ENCODE results near the gene TIMM50.

TIMM50 gene

GRCh38 chr19:39438270-39438934 is 42.2 kb upstream of the TIMM50 start:
- no peak for TF ChIP-seq CTCF (IDR thresholded peaks at IDR 0.05)

- no peak for TF ChIP-seq CTCF (IDR thresholded peaks at IDR 0.05)
These were observed 35.9 kb upstream of the TIMM50 start for GRCh38 chr19:39444598-39445195.

DNA sequence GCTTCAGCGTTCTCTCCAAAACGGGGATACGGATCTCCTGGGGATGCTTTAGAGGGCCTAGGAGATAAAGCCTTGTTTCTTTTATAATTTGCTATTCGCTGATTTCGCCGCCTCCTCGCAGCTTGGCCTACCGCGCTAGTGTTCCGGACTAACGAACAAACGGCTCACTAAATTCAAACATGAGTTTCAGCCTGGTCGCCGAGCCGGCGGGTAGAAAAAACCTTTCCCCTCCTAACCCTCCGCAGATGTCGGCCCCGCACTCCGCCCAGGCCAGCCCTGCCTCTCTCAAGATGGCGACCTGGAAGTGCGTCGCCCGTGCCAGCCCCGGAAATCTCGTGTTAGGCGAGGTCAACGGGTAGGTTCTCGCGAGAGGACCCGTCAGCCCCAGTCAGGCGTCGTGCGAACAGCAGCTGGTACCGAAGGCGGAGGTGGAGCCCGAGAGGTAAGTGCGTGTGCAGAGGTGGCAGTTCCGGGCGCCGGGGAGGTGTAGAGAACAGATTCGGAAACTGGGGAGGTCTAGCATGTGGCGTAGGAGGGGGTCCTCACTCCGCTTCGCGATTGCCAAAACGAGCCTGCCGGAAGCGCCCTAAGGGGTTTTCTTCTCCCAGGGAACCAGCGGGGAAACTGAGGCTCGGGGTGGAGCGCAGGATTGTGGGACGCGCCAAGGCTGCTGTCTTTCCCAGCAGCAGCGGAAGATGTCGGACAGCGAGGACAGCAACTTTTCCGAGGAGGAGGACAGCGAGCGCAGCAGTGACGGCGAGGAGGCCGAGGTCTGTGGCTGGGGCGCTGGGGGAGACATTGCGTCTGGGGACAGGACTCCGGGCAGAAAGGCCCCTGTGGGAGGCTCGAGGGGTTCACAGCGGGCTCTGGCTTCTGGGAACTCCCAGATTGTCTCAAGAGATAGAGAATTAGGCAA is 35.2 kb upstream of the TIMM50 start, which contains the start of gene SUPT5H:
Gene SUPT5H (plus strand): TSS at position 387 of the 916 bp plus-strand sequence. CDS start 309 bp downstream, at position 696.
- TF ChIP-seq CTCF (IDR thresholded peaks at IDR 0.05) = no peak

DNA sequence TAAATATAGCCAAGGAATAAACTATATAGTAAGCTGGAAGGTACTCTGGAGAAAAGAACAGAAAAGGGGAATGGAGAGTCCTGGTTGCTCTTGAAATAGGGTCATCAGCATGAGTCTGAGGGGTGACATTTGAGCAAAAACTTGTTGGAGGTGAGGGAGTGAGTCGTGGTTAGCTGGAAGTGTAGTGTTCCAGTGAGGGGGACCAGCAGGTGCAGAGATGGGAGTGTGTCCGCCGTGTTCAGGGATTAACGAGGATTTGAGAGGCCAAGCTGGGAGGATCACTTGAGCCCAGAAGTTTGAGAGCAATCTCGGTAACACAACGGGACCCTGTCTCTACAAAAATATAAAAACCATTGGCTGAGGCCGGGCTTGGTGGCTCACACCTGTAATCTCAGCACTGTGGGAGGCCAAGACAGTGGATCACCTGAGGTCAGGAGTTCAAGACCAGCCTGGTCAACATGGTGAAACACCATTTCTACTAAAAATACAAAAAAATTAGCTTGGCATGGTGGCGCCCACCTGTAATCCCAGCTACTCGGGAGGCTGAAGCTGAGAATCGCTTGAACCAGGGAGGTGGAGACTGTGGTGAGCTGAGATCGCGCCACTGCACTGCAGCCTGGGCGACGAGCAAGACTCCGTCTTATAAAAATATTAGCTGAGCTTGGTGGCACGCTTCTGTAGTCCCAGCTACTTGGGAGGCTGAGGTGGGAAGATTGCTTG is 34.1 kb upstream of the TIMM50 start:
- TF ChIP-seq CTCF (IDR thresholded peaks at IDR 0.05) = no peak

DNA sequence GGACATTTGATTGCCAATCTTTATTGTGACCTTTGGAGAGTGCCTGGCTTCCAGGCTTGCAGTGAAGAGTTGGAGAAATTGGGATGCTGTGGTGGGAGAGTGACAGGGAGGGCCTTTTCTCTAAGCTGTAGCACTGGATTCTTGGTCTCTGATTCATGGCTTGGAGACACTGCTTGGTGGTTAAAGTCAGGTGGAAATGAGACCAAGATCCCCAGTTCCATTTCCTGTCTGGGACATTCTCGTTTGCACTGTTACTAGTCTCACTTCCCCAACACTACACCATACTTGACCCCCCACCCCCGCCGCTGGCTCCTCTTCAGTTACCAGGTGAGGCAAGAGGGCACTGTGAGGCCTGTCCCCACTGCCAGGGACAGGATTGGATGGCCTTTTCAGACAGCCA is 32.4 kb upstream of the TIMM50 start:
- TF ChIP-seq CTCF (IDR thresholded peaks at IDR 0.05) = no peak

DNA sequence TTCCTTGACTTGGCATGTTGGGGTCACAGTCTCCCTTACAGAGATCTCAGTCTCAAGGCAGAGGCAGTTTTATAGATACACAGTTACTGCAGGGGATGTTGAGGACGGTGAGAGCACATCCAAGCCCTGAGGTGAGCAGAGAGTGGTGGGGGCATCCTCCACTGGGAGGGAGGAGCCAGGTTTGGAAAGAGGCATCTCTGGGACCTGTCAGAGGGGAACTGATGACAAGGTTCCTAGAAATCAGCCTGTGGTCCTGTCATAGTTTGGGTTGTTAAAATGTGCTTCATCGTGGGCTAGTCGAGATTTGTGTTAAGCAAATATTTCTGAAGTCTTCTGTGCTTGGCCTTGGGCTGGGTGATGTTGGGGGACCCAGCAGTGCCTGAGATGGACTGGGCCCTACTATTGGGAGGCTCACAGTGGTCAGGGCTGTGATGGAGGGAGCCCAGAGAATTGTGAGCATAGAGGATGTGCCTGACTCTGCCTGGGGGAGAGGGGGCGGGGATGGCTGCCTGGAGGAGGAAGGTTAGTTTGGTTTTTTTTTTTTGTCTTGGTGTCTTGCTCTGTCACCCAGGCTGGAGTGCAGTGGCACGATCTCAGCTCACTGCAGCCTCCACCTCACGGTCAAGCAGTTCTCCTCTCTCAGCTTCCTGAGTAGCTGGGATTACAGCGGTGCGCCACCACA is 31.4 kb upstream of the TIMM50 start:
- no peak for TF ChIP-seq CTCF (IDR thresholded peaks at IDR 0.05)

Measured in LNCAP (cell line).